HCT116 (cell line): ENCODE data around the gene PTGR3. TPM values are rescaled to one million over a fixed set of nuclear protein-coding genes. Genes with fewer than 3 reads are reported as not detected.

Experiments
- ATAC-seq: fragments of 200-7000 bp; cut with Tn5 transposase; 2 replicates; pipeline ENCODE4 v1.9.1; 2020; ENCODE audit warnings: mild to moderate bottlenecking, moderate library complexity
- BruUV-seq: library from RNA; stranded (reverse); fragments of 400-500 nt; replicated peaks from 2 replicates; lab custom pipeline; 2021; lab: Mats Ljungman, UMichigan
- CTCF ChIA-PET: fragments of 300-600 bp; sonication (Branson Sonifier 250); formaldehyde crosslinking; loops from one replicate; lab custom pipeline; 2021; ENCODE audit warnings: antibody characterized with exemption; lab: Charles Lee
- POLR2A ChIA-PET: fragments of 300-600, 350-600 bp; sonication (Branson Sonifier 250); formaldehyde crosslinking; loops from one replicate; lab custom pipeline; 2021; ENCODE audit warnings: antibody characterized with exemption; lab: Charles Lee
- RAD21 ChIA-PET, 2 experiments: fragments of 300-600 bp; sonication (Branson Sonifier 250); formaldehyde crosslinking; loops; one replicate each; lab custom pipeline; 2023; ENCODE audit warnings: low total read pairs in 2 of 2; ENCODE audit not compliant: uncharacterized antibody in 2 of 2, unreplicated experiment in 2 of 2, low non-redundant PET in 1 of 2; lab: Charles Lee
- DNase-seq: peaks from one replicate; pipeline ENCODE4 v3.0.0-alpha.2; 2010; ENCODE audit warnings: low read depth, low spot score
- H2AFZ ChIP-seq: fragments of 200-600 bp; shearing (Covaris generic), sonication (generic); 2 replicates; pipeline ENCODE4 v1.6.1; 2017; ENCODE audit warnings: low read depth, mixed run types, mixed read lengths, antibody characterized with exemption, low read length; ENCODE audit not compliant: poor library complexity, severe bottlenecking
- H3K27ac ChIP-seq: 2 replicates; pipeline ENCODE4 v1.5.1; 2012; ENCODE audit warnings: low read depth, low read length
- H3K27me3 ChIP-seq: fragments of 200-600 bp; sonication (generic); 2 replicates; pipeline ENCODE4 v1.6.1; 2016; ENCODE audit warnings: mixed run types, low read length, mixed read lengths; ENCODE audit not compliant: insufficient read depth
- H3K36me3 ChIP-seq, 2 experiments: fragments of 200-500 bp in 1 of 2; fragments of 200-600 bp in 1 of 2; sonication (Bioruptor generic) in 1 of 2; sonication (generic) in 1 of 2; 2 replicates each; pipeline versions ENCODE4 v1.5.1 to v1.6.1; 2014 to 2016; ENCODE audit warnings: low read length in 2 of 2, inconsistent platforms in 1 of 2, mixed read lengths in 1 of 2, mixed run types in 1 of 2; ENCODE audit not compliant: insufficient read depth in 2 of 2, control insufficient read depth in 1 of 2
- H3K4me1 ChIP-seq, 2 experiments: fragments of 200-600 bp in 1 of 2; sonication (generic) in 1 of 2; 2 replicates each; pipeline versions ENCODE4 v1.5.1 to v1.6.1; 2012 to 2017; ENCODE audit warnings: low read length in 2 of 2, inconsistent platforms in 1 of 2, mild to moderate bottlenecking in 1 of 2, mixed read lengths in 1 of 2, mixed run types in 1 of 2, moderate library complexity in 1 of 2; ENCODE audit not compliant: insufficient read depth in 2 of 2, control insufficient read depth in 1 of 2
- H3K4me2 ChIP-seq: fragments of 200-600 bp; sonication (generic); 2 replicates; pipeline ENCODE4 v1.6.1; 2017; ENCODE audit warnings: mixed run types, low read length, mixed read lengths
- H3K4me3 ChIP-seq, 2 experiments: fragments of 200-600 bp in 1 of 2; sonication (generic) in 1 of 2; replicated peaks in 1 of 2; 2 replicates each; pipeline ENCODE4 v1.5.1; 2011 to 2016; ENCODE audit warnings: low read length in 2 of 2, control low read depth in 1 of 2, low read depth in 1 of 2, mild to moderate bottlenecking in 1 of 2, mixed read lengths in 1 of 2, mixed run types in 1 of 2
- H3K79me2 ChIP-seq: fragments of 200-600 bp; sonication (generic); 2 replicates; pipeline ENCODE4 v1.6.1; 2017; ENCODE audit warnings: mild to moderate bottlenecking, mixed run types, low read length, moderate library complexity, mixed read lengths; ENCODE audit not compliant: insufficient read depth
- H3K9ac ChIP-seq: fragments of 200-600 bp; sonication (generic); 2 replicates; pipeline ENCODE4 v1.6.1; 2016; ENCODE audit warnings: low read length, mixed read lengths
- H3K9me2 ChIP-seq: fragments of 200-600 bp; sonication (generic), shearing (Covaris generic); 2 replicates; pipeline ENCODE4 v1.6.1; 2017; ENCODE audit warnings: mixed run types, mild to moderate bottlenecking, moderate library complexity; ENCODE audit not compliant: insufficient read depth
- H3K9me3 ChIP-seq, 2 experiments: fragments of 200-500 bp in 1 of 2; fragments of 200-600 bp in 1 of 2; sonication (Bioruptor generic) in 1 of 2; sonication (generic) in 1 of 2; 2 replicates each; pipeline ENCODE4 v1.6.1; 2014 to 2017; ENCODE audit warnings: low read length in 2 of 2, mixed read lengths in 2 of 2, inconsistent platforms in 1 of 2, low read depth in 1 of 2, mild to moderate bottlenecking in 1 of 2, mixed run types in 1 of 2, moderate library complexity in 1 of 2; ENCODE audit not compliant: control insufficient read depth in 1 of 2, insufficient read depth in 1 of 2
- H4K20me1 ChIP-seq: fragments of 200-600 bp; sonication (generic), shearing (Covaris generic); 2 replicates; pipeline ENCODE4 v1.6.1; 2017; ENCODE audit warnings: mixed run types, mild to moderate bottlenecking, moderate library complexity; ENCODE audit not compliant: insufficient read depth
- CBX3 ChIP-seq: IDR thresholded peaks from 2 replicates; pipeline ENCODE4 v1.6.1; 2012; ENCODE audit warnings: low read depth
- CEBPB ChIP-seq: IDR thresholded peaks from 2 replicates; pipeline ENCODE4 v1.6.1; 2012; ENCODE audit warnings: low read depth
- EGR1 ChIP-seq: IDR thresholded peaks from 2 replicates; pipeline ENCODE4 v1.6.1; 2012; ENCODE audit warnings: low read depth
- ELF1 ChIP-seq: IDR thresholded peaks from 2 replicates; pipeline ENCODE4 v1.6.1; 2012; ENCODE audit warnings: low read depth, borderline replicate concordance
- MAX ChIP-seq: IDR thresholded peaks from 2 replicates; pipeline ENCODE4 v1.6.1; 2012
- RAD21 ChIP-seq: IDR thresholded peaks from 2 replicates; pipeline ENCODE4 v1.6.1; 2012; ENCODE audit warnings: low read depth, mild to moderate bottlenecking
- intact Hi-C: fragments of 100-400 bp; cut with micrococcal nuclease; formaldehyde crosslinking; loops from 2 replicates; pipeline ENCODE4 v1.10.0; 2022
- total RNA-seq: library from RNA; stranded (reverse); gene quantifications from one replicate; pipeline ENCODE4 v1.2.1, GENCODE V29; 2021; ENCODE audit not compliant: unreplicated experiment

Gene PTGR3
- total RNA-seq, 1 experiment from 2014 or later: 25.3 TPM

- no peaks in the 10 kb centered on the region for H3K36me3 ChIP-seq
- no peaks in the 10 kb centered on the region for H3K4me1 ChIP-seq
- RAD21 ChIA-PET: no interaction called here
- DNase-seq (no peak), ATAC-seq (no peak)
- no peaks in the 10 kb centered on the region for H3K9me2 ChIP-seq
- BruUV-seq: no TSS peak
- no peak overlapping the region for H3K4me3 ChIP-seq
- no peak overlapping the region for H2AFZ ChIP-seq
- no peaks in the 10 kb centered on the region for H3K79me2 ChIP-seq
- no peaks in the 10 kb centered on the region for H3K27me3 ChIP-seq
- POLR2A ChIA-PET: no interaction called here
- H3K9me3 ChIP-seq: no peaks in the 10 kb centered on the region
- H3K27ac ChIP-seq: no peak overlapping the region
- intact Hi-C loops: no loop called here
- CTCF ChIA-PET: no interaction called here
- TF ChIP-seq ELF1: no peak
- no peaks in the 10 kb centered on the region for H4K20me1 ChIP-seq
- H3K4me2 ChIP-seq: no peak overlapping the region
- no peak overlapping the region for H3K9ac ChIP-seq
Measured at GRCh38 chr18:75256376-75256775, 47.4 kb upstream of the PTGR3 start.

- ChIA-PET POLR2A (no interaction called here), CTCF (no interaction called here), RAD21 (no interaction called here)
- H3K4me2 ChIP-seq: no peak overlapping the region
- H4K20me1 ChIP-seq: no peaks in the 10 kb centered on the region
- no peak overlapping the region for H3K27ac ChIP-seq
- H3K9ac ChIP-seq: no peak overlapping the region
- no TSS peak for BruUV-seq
- no peaks in the 10 kb centered on the region for H3K9me2 ChIP-seq
- TF ChIP-seq CBX3 (no peak), MAX (no peak), RAD21 (no peak), CEBPB (no peak), ELF1 (no peak), EGR1 (no peak)
- H3K4me1 ChIP-seq: no peaks in the 10 kb centered on the region
- DNase-seq (no peak), ATAC-seq (no peak)
- intact Hi-C loops: no loop called here
- no peaks in the 10 kb centered on the region for H3K79me2 ChIP-seq
- H3K9me3 ChIP-seq: no peaks in the 10 kb centered on the region
- H3K27me3 ChIP-seq: no peaks in the 10 kb centered on the region
- H3K36me3 ChIP-seq: no peaks in the 10 kb centered on the region
- H2AFZ ChIP-seq: no peak overlapping the region
- H3K4me3 ChIP-seq: no peak overlapping the region
Measured at GRCh38 chr18:75255094-75255493, 46.2 kb upstream of the PTGR3 start.
